ENCODE measurements around the gene RPL38.

RPL38 gene

GRCh38 chr17:74211141-74211911 is 7.8 kb downstream of the RPL38 start:
- Histone ChIP-seq H2AFZ (ENCODE audit: low read depth, low read length, severe bottlenecking) (no peak overlapping the region), H3K36me3 (ENCODE audit: low read length) (peaks cover 5% of the 10 kb centered on the region; the same call in 1 of the 2 replicates), H3K27ac (ENCODE audit: low read depth, low read length) (no peak overlapping the region), H3K4me3 (ENCODE audit: insufficient read depth, low read length, poor library complexity, severe bottlenecking) (no peak overlapping the region), H3K79me2 (ENCODE audit: insufficient read depth, low read length) (peaks cover 14% of the 10 kb centered on the region), H3K9me2 (replicated peaks; ENCODE audit: insufficient read depth, low read length) (no peaks in the 10 kb centered on the region), H3F3A (ENCODE audit: insufficient read depth) (peaks cover 34% of the 10 kb centered on the region), H3K4me2 (ENCODE audit: low read depth, low read length, poor library complexity, severe bottlenecking) (no peak overlapping the region), H3K9ac (ENCODE audit: low read length) (no peak overlapping the region), H3K9me3 (ENCODE audit: insufficient read depth, low read length) (no peaks in the 10 kb centered on the region), H4K20me1 (ENCODE audit: low read depth, low read length) (peaks cover 22% of the 10 kb centered on the region; the same call in 1 of the 2 replicates), H3K27me3 (ENCODE audit: low read length) (no peaks in the 10 kb centered on the region)
- no peak for TF ChIP-seq EZH2phosphoT487 (conservative IDR thresholded peaks at IDR 0.05; ENCODE audit: low read length)
- no peak for TF ChIP-seq CTCF (IDR thresholded peaks at IDR 0.05; ENCODE audit: insufficient read depth, low read length, poor library complexity, severe bottlenecking)

GRCh38 chr17:74211912-74212208 is 8.4 kb downstream of the RPL38 start:
- Histone ChIP-seq H3K9me2 (replicated peaks; ENCODE audit: insufficient read depth, low read length) (no peaks in the 10 kb centered on the region), H2AFZ (ENCODE audit: low read depth, low read length, severe bottlenecking) (no peak overlapping the region), H3K79me2 (ENCODE audit: insufficient read depth, low read length) (peaks cover 11% of the 10 kb centered on the region; the same call in 1 of the 2 replicates), H3K9ac (ENCODE audit: low read length) (no peak overlapping the region), H4K20me1 (ENCODE audit: low read depth, low read length) (peaks cover 21% of the 10 kb centered on the region; the same call in 1 of the 2 replicates), H3K4me3 (ENCODE audit: insufficient read depth, low read length, poor library complexity, severe bottlenecking) (no peak overlapping the region), H3K9me3 (ENCODE audit: insufficient read depth, low read length) (no peaks in the 10 kb centered on the region), H3K27ac (ENCODE audit: low read depth, low read length) (no peak overlapping the region), H3F3A (ENCODE audit: insufficient read depth) (peaks cover 34% of the 10 kb centered on the region), H3K36me3 (ENCODE audit: low read length) (peaks cover 4% of the 10 kb centered on the region; the same call in 1 of the 2 replicates), H3K4me2 (ENCODE audit: low read depth, low read length, poor library complexity, severe bottlenecking) (no peak overlapping the region), H3K27me3 (ENCODE audit: low read length) (no peaks in the 10 kb centered on the region)
- no peak for TF ChIP-seq EZH2phosphoT487 (conservative IDR thresholded peaks at IDR 0.05; ENCODE audit: low read length)
- TF ChIP-seq CTCF (IDR thresholded peaks at IDR 0.05; ENCODE audit: insufficient read depth, low read length, poor library complexity, severe bottlenecking) = no peak

- Histone ChIP-seq H3K79me2 (ENCODE audit: insufficient read depth, low read length) (0 out of 2 replicates have a peak, but pooled peaks cover 6% of the 10 kb centered on the region), H3K9me2 (replicated peaks; ENCODE audit: insufficient read depth, low read length) (no peaks in the 10 kb centered on the region), H4K20me1 (ENCODE audit: low read depth, low read length) (peaks cover 19% of the 10 kb centered on the region; the same call in 1 of the 2 replicates), H3K4me2 (ENCODE audit: low read depth, low read length, poor library complexity, severe bottlenecking) (no peak overlapping the region), H2AFZ (ENCODE audit: low read depth, low read length, severe bottlenecking) (no peak overlapping the region), H3K27me3 (ENCODE audit: low read length) (no peaks in the 10 kb centered on the region), H3K27ac (ENCODE audit: low read depth, low read length) (no peak overlapping the region), H3K4me3 (ENCODE audit: insufficient read depth, low read length, poor library complexity, severe bottlenecking) (no peak overlapping the region), H3F3A (ENCODE audit: insufficient read depth) (peaks cover 34% of the 10 kb centered on the region), H3K36me3 (ENCODE audit: low read length) (peaks cover 4% of the 10 kb centered on the region; the same call in 1 of the 2 replicates), H3K9ac (ENCODE audit: low read length) (no peak overlapping the region), H3K9me3 (ENCODE audit: insufficient read depth, low read length) (no peaks in the 10 kb centered on the region)
- TF ChIP-seq CTCF (IDR thresholded peaks at IDR 0.05; ENCODE audit: insufficient read depth, low read length, poor library complexity, severe bottlenecking) = no peak
- TF ChIP-seq EZH2phosphoT487 (conservative IDR thresholded peaks at IDR 0.05; ENCODE audit: low read length) = no peak
These were observed 8.9 kb downstream of the RPL38 start for GRCh38 chr17:74212209-74212912.

Measured in SU-DHL-6 (cell line).